DMS53 treated with DMSO at 0.1 percent for 48 hours (cell line): Measurements from ENCODE around the gene ANKS1B.
"Not testable (repeated sequence)": the region's sequence is repeated elsewhere in the genome, so short reads cannot be mapped to it uniquely, and the experiment has no call there.

ENCODE experiments used
- DNase-seq: peaks from one replicate; lab custom pipeline; 2025; ENCODE audit not compliant: unreplicated experiment; lab: John Stamatoyannopoulos, UW

ANKS1B gene

GRCh38 chr12:99984271-99985128, at the start of gene ANKS1B:
TSS of gene ANKS1B (minus strand) at chr12:99984936. CDS start at chr12:99984237, 699 bp downstream.
- peak; percentile 78 for DNase-seq

GRCh38 chr12:100031836-100032235, 47.1 kb upstream of the ANKS1B start:
- DNase-seq, result no peak

GRCh38 chr12:100027671-100028070, 42.9 kb upstream of the ANKS1B start:
- no peak for DNase-seq

GRCh38 chr12:100026241-100026640, 41.5 kb upstream of the ANKS1B start:
- no peak for DNase-seq

GRCh38 chr12:100024974-100025555, 40.3 kb upstream of the ANKS1B start:
- DNase-seq, result peak; percentile 84

- no peak for DNase-seq
These were observed 35.6 kb upstream of the ANKS1B start for GRCh38 chr12:100020370-100020769.

GRCh38 chr12:100017056-100017455, 32.3 kb upstream of the ANKS1B start:
- no peak for DNase-seq

- DNase-seq, result not testable (repeated sequence)
These were observed 31.6 kb upstream of the ANKS1B start for GRCh38 chr12:100016304-100016703.

GRCh38 chr12:100005846-100006245, 21.1 kb upstream of the ANKS1B start:
- not testable (repeated sequence) for DNase-seq

GRCh38 chr12:99997806-99998205, 13.1 kb upstream of the ANKS1B start:
- DNase-seq, result no peak

GRCh38 chr12:99996095-99996494, 11.4 kb upstream of the ANKS1B start:
- no peak for DNase-seq

- DNase-seq, result no peak
These were observed 895 bp upstream of the ANKS1B start for GRCh38 chr12:99985631-99986030.

- peak; percentile 74 for DNase-seq
These were observed 414 bp upstream of the ANKS1B start for GRCh38 chr12:99985129-99985570.

GRCh38 chr12:99983456-99984258, 1.1 kb downstream of the ANKS1B start:
- DNase-seq, result peak; percentile 21

- DNase-seq, result no peak
These were observed 3.0 kb downstream of the ANKS1B start for GRCh38 chr12:99981639-99982190.

- no peak for DNase-seq
These were observed 5.3 kb downstream of the ANKS1B start for GRCh38 chr12:99979471-99979870.

- DNase-seq, result no peak
These were observed 6.6 kb downstream of the ANKS1B start for GRCh38 chr12:99978152-99978551.

- DNase-seq, result no peak
These were observed 7.2 kb downstream of the ANKS1B start for GRCh38 chr12:99977550-99977949.

- no peak for DNase-seq
These were observed 8.0 kb downstream of the ANKS1B start for GRCh38 chr12:99976762-99977161.

GRCh38 chr12:99975321-99975720, 9.4 kb downstream of the ANKS1B start:
- DNase-seq, result no peak

- no peak for DNase-seq
These were observed 10.6 kb downstream of the ANKS1B start for GRCh38 chr12:99974146-99974545.
